Heart left ventricle (tissue), 16 donors: ENCODE data around the gene IQCC. TPM values are rescaled to one million over a fixed set of nuclear protein-coding genes. Genes with fewer than 3 reads are reported as not detected.

ENCODE experiments used
- ATAC-seq, 4 donors: fragments of 200-7000 bp; cut with Tn5 transposase; one replicate each; pipeline ENCODE4 v1.9.1; 2020 to 2022; ENCODE audit warnings: moderate library complexity in 4 of 4, mild to moderate bottlenecking in 3 of 4, moderate number of reproducible peaks in 1 of 4
- DNase-seq, 5 donors: peaks; one replicate each; pipeline ENCODE4 v3.0.0-alpha.2; 2020
- H3K27ac ChIP-seq, 12 donors: fragments of 200-600 bp; sonication (generic) in 4 of 12; one replicate each; pipeline versions ENCODE4 v1.5.0 to v1.8.0; 2016 to 2022; ENCODE audit warnings: mild to moderate bottlenecking in 2 of 12
- H3K27me3 ChIP-seq, 9 donors: fragments of 200-600 bp; sonication (generic) in 2 of 9; one replicate each; pipeline versions ENCODE4 v1.5.1 to v1.8.0; 2016 to 2022; ENCODE audit warnings: mild to moderate bottlenecking in 3 of 9
- H3K36me3 ChIP-seq, 9 donors: fragments of 200-600 bp; sonication (generic) in 2 of 9; one replicate each; pipeline versions ENCODE4 v1.5.0 to v1.8.0; 2018 to 2022; ENCODE audit warnings: mild to moderate bottlenecking in 2 of 9
- H3K4me1 ChIP-seq, 12 donors: fragments of 200-600 bp; sonication (generic) in 4 of 12; one replicate each; pipeline versions ENCODE4 v1.5.0 to v1.8.0; 2016 to 2022; ENCODE audit warnings: mild to moderate bottlenecking in 3 of 12
- H3K4me3 ChIP-seq, 12 donors: fragments of 200-600 bp; sonication (generic) in 4 of 12; one replicate each; pipeline versions ENCODE4 v1.5.0 to v1.8.0; 2017 to 2022; ENCODE audit warnings: mild to moderate bottlenecking in 9 of 12, moderate library complexity in 4 of 12
- H3K9me3 ChIP-seq, 12 donors: fragments of 200-600 bp; sonication (generic) in 4 of 12; one replicate each; pipeline versions ENCODE4 v1.5.0 to v1.8.0; 2016 to 2022; ENCODE audit warnings: mild to moderate bottlenecking in 1 of 12
- POLR2A ChIP-seq, 2 donors: fragments of 450-650 bp; IDR thresholded peaks; one replicate each; pipeline ENCODE4 v1.6.1; 2017; ENCODE audit warnings: antibody characterized with exemption in 2 of 2, mild to moderate bottlenecking in 2 of 2, moderate library complexity in 2 of 2
- WGBS, 4 donors: extraction: QIAGEN DNeasy Blood & Tissue Kit in 2 of 4; methylation state at CpG; one replicate each; pipeline versions ENCODE4 v1.1.5 to v1.1.7; 2013 to 2018; 5-methylcytosine and 5-hydroxymethylcytosine counted together
- intact Hi-C, 10 donors: fragments of 100-400 bp; cut with DNase I; formaldehyde crosslinking; loops; one replicate each; pipeline versions ENCODE4 v1.11.1 to v1.14.2; 2022
- polyA plus RNA-seq, 2 donors: library from polyadenylated mRNA; stranded (reverse); fragments of 200-250 nt; gene quantifications; one replicate each; pipeline ENCODE4 v1.2.3, GENCODE V29; 2013
- total RNA-seq, 9 donors: library from RNA; depleted of rRNA in 2 of 9; stranded (reverse); fragments of >200 nt in 2 of 9; fragmentation: NEBNext Ultra II Directional in 3 of 9; extraction: Animal tissue kit (Norgen Biotek cat#: 25700) in 3 of 9; gene quantifications; one replicate each; pipeline versions ENCODE4 v1.1.0 to v1.2.4, GENCODE V29; 2016 to 2023
- TF ChIP-seq, protein P1 (sequence below), 12 donors: fragments of 200-600 bp; sonication (generic) in 4 of 12; IDR thresholded peaks; one replicate each; pipeline versions ENCODE4 v1.5.0 to v1.8.0; 2018 to 2022; ENCODE audit warnings: antibody characterized with exemption in 12 of 12, mild to moderate bottlenecking in 5 of 12
- donor health status: ischemic (EF 13 %, LVEDD 7.1; RV severe dilation, severe dysfunction).
- donor health status: healthy with polysubstance abuse.
- donor health status: DM: no; HTN: yes; CAD: no.
- donor health status: DM: no; HTN: no; CAD: no.
- donor health status: ischemic (EF 25% LVEDD 6.9; RV normal size, moderate dysfunction).
- donor health status: ischemic (EF 25% LVEDD 5.7; RV mildly dilated, moderate dysfunction).
- donor health status: healthy.
- donor health status: DM: yes; HTN: yes; CAD: no.
- donor health status: ischemic (EF 35%, LVEDD 5.7; RV mildly dilated, moderate dysfunction).
- donor health status: nonischemic (EF 11% LVEDD 7.7; RV severe dilation, severe dysfunction).
- donor health status: DM: yes; HTN: yes; CAD: no.
- donor health status: PGD.
- donor health status: ischemic (EF 29% LVEDD 5.4; RV normal size, mild dysfunction).
- donor health status: nonischemic (EF 23%, LVEDD 6.1; RV moderate dilation, normal function).

IQCC gene
- total and polyA plus RNA-seq, 11 donors = 0.56 to 1.9 (median 0.75) TPM

DNA sequence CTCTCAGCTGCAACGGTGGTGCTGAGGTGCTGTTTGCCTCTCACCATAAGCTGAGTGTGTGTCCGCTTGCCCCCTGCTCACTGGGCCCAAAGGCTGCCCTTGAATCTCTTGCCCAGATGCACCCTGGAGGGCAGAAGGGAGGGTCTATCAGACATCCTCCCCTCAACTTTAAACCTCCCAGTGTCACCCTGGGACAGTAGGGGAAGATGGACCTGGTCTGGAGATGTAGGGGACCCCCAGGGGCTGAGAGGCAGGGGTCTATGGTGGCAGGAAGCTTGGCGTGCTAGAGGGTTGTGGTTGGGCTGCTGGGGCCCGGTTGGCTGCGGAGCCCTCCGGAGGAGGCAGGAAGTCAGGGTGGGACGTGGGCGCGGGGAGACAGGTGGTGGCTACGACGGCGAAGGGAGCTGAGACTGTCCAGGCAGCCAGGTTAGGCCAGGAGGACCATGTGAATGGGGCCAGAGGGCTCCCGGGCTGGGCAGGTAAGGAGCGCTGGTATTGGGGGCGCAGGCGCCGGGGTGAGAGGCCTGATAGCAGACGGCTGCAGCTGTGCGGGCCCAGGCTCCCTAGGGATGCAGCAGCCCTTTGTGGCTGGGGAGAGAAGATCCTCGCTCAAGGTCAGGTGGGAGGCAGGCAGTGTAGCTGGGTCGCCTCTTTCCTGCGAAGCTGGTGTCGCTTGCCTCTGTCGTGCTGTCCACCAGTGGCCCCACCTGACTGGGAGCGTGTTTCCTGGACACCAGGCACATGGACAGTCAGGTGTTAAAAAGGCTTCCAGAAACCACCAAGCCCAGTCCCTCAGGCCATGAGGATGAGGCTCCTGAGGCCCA lies 45.6 kb downstream of the IQCC start, which contains the start of gene LCK:
Gene LCK (plus strand): TSS at position 373 of the 824 bp plus-strand sequence. CDS start 23,065 bp downstream, outside the sequence.
- peaks cover 0 to 69% (median 59%) of the 10 kb centered on the region in 12 donors for H3K4me1 ChIP-seq
- TF ChIP-seq, protein P1, sequence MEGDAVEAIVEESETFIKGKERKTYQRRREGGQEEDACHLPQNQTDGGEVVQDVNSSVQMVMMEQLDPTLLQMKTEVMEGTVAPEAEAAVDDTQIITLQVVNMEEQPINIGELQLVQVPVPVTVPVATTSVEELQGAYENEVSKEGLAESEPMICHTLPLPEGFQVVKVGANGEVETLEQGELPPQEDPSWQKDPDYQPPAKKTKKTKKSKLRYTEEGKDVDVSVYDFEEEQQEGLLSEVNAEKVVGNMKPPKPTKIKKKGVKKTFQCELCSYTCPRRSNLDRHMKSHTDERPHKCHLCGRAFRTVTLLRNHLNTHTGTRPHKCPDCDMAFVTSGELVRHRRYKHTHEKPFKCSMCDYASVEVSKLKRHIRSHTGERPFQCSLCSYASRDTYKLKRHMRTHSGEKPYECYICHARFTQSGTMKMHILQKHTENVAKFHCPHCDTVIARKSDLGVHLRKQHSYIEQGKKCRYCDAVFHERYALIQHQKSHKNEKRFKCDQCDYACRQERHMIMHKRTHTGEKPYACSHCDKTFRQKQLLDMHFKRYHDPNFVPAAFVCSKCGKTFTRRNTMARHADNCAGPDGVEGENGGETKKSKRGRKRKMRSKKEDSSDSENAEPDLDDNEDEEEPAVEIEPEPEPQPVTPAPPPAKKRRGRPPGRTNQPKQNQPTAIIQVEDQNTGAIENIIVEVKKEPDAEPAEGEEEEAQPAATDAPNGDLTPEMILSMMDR (IDR thresholded peaks at IDR 0.05) = no peak
- H3K27ac ChIP-seq = peak within 1 kb of the TSS; percentile 49 to 93 (median 86)
- DNase-seq (no peak), ATAC-seq (no peak)
- H3K9me3 ChIP-seq = no peaks in the 10 kb centered on the region
- H3K27me3 ChIP-seq = no peaks in the 10 kb centered on the region
- no peaks in the 10 kb centered on the region for H3K36me3 ChIP-seq
- 68 to 77% (median 72%) methylated on average over 24 to 25 of the region's 25 CpGs for WGBS, 4 donors
- H3K4me3 ChIP-seq = peak within 1 kb of the TSS in 4 of 12 donors; percentile 9 to 58 (median 22)
- intact Hi-C loops = no loop called here

DNA sequence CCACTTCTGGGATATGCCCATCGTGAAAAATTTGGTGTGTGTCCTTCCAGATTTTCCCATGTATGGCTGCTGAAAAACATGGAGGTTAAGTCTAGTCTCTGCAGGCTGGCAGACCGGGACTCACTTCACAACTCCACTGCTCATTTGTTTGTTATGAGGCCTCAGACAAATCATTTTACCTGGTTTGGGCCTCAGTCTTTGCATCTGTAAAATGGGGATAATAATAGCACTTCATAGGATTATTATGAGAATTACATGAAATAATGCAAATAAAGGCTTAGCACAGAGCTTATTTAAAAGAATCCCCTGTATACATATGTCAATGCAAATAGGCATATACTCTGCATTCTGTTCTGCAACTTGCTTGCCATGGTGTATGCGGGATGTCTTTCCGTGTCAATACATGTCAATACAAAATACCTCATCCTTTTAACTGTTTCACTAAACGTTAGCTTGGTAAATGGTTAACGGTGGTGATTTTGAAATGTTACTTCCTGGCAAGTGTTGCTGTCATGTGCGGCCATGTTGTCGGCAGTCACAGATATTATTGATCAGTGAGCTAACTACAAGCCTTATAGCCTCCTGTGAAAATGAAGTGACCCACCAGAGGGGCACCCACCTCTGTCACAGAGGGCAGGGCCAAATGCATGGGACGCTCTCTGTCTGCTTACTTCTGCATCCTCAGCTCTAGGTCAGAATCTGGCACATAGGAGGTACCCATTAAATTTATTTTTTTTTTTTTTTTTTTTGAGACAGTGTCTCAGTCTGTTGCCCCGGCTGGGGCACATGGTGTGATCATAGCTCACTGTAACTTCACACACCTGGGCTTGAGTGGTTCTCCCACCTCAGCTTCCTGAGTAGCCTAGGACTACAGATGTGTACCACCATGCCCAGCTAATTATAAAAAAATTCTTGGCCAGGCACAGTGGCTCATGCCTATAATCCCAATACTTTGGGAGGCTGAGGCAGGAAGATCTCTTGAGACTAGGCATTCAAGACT lies 49.9 kb downstream of the IQCC start:
- Histone ChIP-seq H3K4me1 (peaks cover 0 to 29% (median 23%) of the 10 kb centered on the region in 12 donors), H3K36me3 (no peaks in the 10 kb centered on the region), H3K27ac (peak overlapping the region in 1 of 12 donors; percentile 93), H3K9me3 (no peaks in the 10 kb centered on the region), H3K4me3 (peak overlapping the region in 1 of 12 donors; percentile 58), H3K27me3 (no peaks in the 10 kb centered on the region)
- TF ChIP-seq POLR2A (IDR thresholded peaks at IDR 0.05) = no peak
- TF ChIP-seq, protein P1 (IDR thresholded peaks at IDR 0.05) = no peak
- no peak for ATAC-seq
- 89 to 94% (median 93%) methylated on average over 10 of the region's 10 CpGs for WGBS, 4 donors
- intact Hi-C loops = no loop called here
- no peak for DNase-seq

DNA sequence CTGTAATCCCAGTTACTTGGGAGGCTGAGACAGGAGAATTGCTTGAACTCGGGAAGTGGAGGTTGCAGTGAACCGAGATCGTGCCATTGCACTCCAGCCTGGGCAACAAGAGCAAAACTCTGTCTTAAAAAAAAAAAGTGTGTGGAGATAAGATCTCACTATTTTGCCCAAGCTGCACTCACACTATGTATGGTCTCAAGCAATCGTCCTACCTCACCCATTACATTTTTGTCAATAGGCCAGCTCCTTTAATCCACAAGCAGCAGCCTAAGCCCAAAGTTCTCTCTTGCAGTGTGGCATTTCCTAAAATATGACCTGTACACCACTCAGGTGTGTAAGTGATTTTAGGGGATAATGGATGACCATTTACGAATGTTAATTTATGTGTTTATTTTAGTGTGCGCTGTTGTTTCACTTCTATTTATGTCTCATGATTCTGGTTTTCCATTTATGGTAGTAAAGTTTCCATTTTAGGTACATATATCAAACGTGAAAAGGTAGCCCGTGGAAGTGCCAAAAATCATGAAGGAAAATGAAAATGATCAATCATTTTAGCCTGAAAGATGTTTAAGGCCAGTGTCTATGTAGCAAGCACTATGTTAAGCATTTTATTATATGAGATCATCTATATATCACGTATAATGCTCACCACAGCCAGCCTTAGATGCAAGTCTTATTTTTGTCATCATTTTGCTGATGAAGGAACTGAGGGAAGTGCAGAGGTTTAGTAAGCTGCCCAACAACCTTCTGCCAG lies 51.2 kb downstream of the IQCC start:
- peaks cover 0 to 16% (median 11%) of the 10 kb centered on the region in 12 donors for H3K4me1 ChIP-seq
- no peak for ATAC-seq
- no peak for DNase-seq
- H3K36me3 ChIP-seq = no peaks in the 10 kb centered on the region
- intact Hi-C loops = no loop called here
- H3K4me3 ChIP-seq = peak overlapping the region in 1 of 12 donors; percentile 58
- H3K27me3 ChIP-seq = no peaks in the 10 kb centered on the region
- H3K27ac ChIP-seq = peak overlapping the region in 1 of 12 donors; percentile 93
- no peaks in the 10 kb centered on the region for H3K9me3 ChIP-seq
- TF ChIP-seq, protein P1 (IDR thresholded peaks at IDR 0.05) = no peak
- TF ChIP-seq POLR2A (IDR thresholded peaks at IDR 0.05) = no peak
- 86 to 88% (median 87%) methylated on average over 9 of the region's 9 CpGs for WGBS, 4 donors
